ENCODE measurements around the gene KCNMA1.

DNA sequence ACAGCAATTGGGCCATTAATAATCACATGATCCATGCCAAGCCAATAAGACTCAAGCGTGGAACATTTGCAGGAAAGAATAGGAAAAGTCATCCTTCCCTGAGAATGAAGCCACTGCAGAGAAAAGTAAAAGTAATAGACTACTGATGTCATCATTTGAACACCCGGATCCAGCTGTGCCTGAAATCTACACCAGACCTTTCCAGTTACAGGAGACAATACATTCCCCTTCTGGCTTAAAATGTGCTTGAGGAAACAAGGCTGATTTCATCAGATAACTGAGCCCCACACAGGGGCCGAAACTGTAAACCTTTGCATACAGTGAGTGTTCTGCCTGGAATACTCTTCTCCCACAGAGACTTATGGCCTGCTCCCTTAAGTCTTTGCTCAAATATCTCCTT lies 232.8 kb downstream of the KCNMA1 start:
- TF ChIP-seq GATA3 (IDR thresholded peaks at IDR 0.05; ENCODE audit: low read depth, low read length) (no peak), GATA2 (IDR thresholded peaks at IDR 0.05; ENCODE audit: low read depth, low read length) (no peak)

Measured in SH-SY5Y (cell line).